ENCODE measurements around the gene KIAA0825. TPM values are rescaled to one million over a fixed set of nuclear protein-coding genes. Genes with fewer than 3 reads are reported as not detected.
"Not testable (repeated sequence)": the region's sequence is repeated elsewhere in the genome, so short reads cannot be mapped to it uniquely, and the experiment has no call there.

KIAA0825 gene
- total RNA-seq, 2 experiments from 2014 or later, result 0.32 to 0.54 TPM

DNA sequence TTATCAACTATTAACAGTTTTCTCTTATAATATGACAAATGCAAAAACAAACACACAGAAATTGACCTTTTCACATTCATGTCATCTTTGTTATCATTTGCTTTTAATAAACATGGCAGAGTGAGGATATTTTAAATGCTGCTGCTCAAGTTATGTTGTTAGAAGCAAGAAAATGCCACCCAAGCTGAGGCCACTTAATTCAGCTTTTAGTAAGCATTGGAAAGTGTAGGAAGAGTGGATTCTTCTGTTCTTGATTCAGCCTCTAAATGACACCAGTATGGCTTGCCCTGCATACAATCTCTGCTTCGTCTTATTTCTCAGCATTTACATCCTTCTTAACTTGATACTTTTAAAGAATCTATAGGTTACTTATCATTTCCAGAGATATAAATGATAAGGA is 456.6 kb downstream of the KIAA0825 start:
- H3K9me3 Mint-ChIP-seq, result no peaks in the 10 kb centered on the region
- POLR2A ChIA-PET, result no interaction called here
- no peak for ATAC-seq
- no peak overlapping the region for H3K4me3 Mint-ChIP-seq
- H3K27me3 Mint-ChIP-seq, result peaks cover 1% of the 10 kb centered on the region
- CTCF ChIA-PET, result no interaction called here
- intact Hi-C loops (cut with micrococcal nuclease), result no loop called here
- no peaks in the 10 kb centered on the region for H3K36me3 Mint-ChIP-seq (ENCODE audit: low read depth)
- no peak overlapping the region for H3K27ac Mint-ChIP-seq
- TF ChIP-seq, protein P1, sequence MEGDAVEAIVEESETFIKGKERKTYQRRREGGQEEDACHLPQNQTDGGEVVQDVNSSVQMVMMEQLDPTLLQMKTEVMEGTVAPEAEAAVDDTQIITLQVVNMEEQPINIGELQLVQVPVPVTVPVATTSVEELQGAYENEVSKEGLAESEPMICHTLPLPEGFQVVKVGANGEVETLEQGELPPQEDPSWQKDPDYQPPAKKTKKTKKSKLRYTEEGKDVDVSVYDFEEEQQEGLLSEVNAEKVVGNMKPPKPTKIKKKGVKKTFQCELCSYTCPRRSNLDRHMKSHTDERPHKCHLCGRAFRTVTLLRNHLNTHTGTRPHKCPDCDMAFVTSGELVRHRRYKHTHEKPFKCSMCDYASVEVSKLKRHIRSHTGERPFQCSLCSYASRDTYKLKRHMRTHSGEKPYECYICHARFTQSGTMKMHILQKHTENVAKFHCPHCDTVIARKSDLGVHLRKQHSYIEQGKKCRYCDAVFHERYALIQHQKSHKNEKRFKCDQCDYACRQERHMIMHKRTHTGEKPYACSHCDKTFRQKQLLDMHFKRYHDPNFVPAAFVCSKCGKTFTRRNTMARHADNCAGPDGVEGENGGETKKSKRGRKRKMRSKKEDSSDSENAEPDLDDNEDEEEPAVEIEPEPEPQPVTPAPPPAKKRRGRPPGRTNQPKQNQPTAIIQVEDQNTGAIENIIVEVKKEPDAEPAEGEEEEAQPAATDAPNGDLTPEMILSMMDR (IDR thresholded peaks at IDR 0.05), result no peak
- H3K4me1 Mint-ChIP-seq (ENCODE audit: low read depth), result no peaks in the 10 kb centered on the region
- no peak for DNase-seq

DNA sequence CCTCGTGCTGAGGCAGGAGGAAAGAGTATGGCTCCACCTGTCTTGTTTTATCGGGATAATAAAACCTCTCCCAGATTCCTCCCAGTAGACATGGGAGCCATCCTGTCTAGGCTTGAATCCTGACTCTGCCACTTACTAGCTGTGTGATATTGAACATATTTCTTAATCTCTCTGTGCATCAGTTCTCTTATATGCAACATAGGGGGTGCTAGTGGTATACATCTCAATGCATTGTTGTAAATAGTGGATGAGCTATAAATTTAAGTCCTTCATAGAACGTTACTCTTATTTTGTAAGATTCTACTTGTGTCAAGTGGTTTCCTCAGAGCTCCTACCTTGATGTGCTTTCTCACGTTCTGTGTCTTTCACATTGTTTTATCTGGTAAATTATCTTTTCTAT is 459.3 kb downstream of the KIAA0825 start:
- DNase-seq (no peak), ATAC-seq (no peak)
- no peak overlapping the region for H3K27ac Mint-ChIP-seq
- no peaks in the 10 kb centered on the region for H3K27me3 Mint-ChIP-seq
- POLR2A ChIA-PET, result no interaction called here
- no peaks in the 10 kb centered on the region for H3K9me3 Mint-ChIP-seq
- intact Hi-C loops (cut with micrococcal nuclease), result no loop called here
- no peaks in the 10 kb centered on the region for H3K36me3 Mint-ChIP-seq (ENCODE audit: low read depth)
- TF ChIP-seq, protein P1 (IDR thresholded peaks at IDR 0.05), result no peak
- H3K4me1 Mint-ChIP-seq (ENCODE audit: low read depth), result no peaks in the 10 kb centered on the region
- CTCF ChIA-PET, result no interaction called here
- no peak overlapping the region for H3K4me3 Mint-ChIP-seq

DNA sequence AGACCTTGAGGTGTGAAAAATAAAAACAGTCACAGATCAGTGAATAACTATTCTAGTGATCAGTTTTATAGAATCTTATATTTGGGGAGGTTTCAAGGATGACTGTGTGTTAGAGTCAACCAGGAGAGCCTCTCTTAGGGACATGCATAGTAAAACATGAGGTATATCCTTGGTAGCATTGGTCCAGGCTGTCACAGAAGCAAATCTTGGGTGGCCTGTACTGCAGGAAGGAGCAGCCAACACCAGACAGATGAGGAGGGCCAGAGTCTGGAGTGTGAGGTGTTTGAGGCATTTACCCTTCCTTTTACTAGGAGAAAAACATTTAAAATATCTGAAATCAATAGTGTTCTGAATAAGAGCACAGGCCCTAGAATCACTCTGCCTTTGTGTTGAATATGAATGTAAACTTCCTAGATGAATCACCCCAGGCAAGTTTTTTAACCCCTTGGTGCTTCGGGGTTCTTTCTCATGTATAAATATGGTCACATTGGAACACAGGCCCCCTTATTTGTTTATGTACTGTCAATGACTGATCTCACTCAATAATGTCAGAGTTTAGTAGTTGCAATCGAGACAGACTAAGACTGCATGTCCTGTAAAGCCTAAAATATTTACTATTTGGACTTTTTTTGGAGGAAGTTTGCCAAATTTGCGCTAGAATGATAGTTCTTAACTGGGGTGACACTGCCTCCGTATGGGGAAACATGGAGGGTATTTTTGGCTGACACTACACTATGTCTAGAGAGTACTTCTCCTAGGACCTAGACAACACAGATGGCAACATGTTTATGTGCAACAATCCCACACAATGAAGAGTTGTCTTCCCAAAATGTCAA is 460.5 kb downstream of the KIAA0825 start:
- no peak overlapping the region for H3K4me3 Mint-ChIP-seq
- H3K36me3 Mint-ChIP-seq (ENCODE audit: low read depth), result no peaks in the 10 kb centered on the region
- CTCF ChIA-PET, result no interaction called here
- no peaks in the 10 kb centered on the region for H3K4me1 Mint-ChIP-seq (ENCODE audit: low read depth)
- H3K27me3 Mint-ChIP-seq, result no peaks in the 10 kb centered on the region
- no peak overlapping the region for H3K27ac Mint-ChIP-seq
- POLR2A ChIA-PET, result no interaction called here
- no peak for DNase-seq
- TF ChIP-seq, protein P1 (IDR thresholded peaks at IDR 0.05), result no peak
- ATAC-seq, result no peak
- H3K9me3 Mint-ChIP-seq, result no peaks in the 10 kb centered on the region
- intact Hi-C loops (cut with micrococcal nuclease), result no loop called here

DNA sequence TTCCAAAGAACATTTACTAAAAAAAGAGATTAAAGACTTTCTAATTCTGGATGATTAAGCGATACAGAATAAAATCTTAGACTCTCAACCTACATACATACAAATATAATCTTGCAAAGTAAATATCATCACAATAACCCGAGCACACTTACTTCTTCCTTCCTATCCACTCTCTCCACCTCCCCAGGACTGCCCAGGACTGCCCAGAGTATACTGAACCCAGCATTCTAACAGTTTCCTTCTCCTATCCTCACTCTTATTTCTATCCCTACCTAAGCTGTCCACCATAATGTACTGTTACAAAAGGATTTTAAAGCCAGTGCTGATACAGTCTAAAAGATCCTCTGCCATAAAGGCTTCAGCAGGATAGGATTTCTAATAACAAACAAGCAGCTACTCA is 463.7 kb downstream of the KIAA0825 start:
- ATAC-seq (no peak), DNase-seq (no peak)
- ChIA-PET CTCF (no interaction called here), POLR2A (no interaction called here)
- intact Hi-C loops (cut with micrococcal nuclease), result no loop called here
- Mint-ChIP-seq H3K27me3 (no peaks in the 10 kb centered on the region), H3K27ac (no peak overlapping the region), H3K36me3 (ENCODE audit: low read depth) (no peaks in the 10 kb centered on the region), H3K4me1 (ENCODE audit: low read depth) (no peaks in the 10 kb centered on the region), H3K9me3 (no peaks in the 10 kb centered on the region), H3K4me3 (no peak overlapping the region)
- TF ChIP-seq, protein P1 (IDR thresholded peaks at IDR 0.05), result no peak

DNA sequence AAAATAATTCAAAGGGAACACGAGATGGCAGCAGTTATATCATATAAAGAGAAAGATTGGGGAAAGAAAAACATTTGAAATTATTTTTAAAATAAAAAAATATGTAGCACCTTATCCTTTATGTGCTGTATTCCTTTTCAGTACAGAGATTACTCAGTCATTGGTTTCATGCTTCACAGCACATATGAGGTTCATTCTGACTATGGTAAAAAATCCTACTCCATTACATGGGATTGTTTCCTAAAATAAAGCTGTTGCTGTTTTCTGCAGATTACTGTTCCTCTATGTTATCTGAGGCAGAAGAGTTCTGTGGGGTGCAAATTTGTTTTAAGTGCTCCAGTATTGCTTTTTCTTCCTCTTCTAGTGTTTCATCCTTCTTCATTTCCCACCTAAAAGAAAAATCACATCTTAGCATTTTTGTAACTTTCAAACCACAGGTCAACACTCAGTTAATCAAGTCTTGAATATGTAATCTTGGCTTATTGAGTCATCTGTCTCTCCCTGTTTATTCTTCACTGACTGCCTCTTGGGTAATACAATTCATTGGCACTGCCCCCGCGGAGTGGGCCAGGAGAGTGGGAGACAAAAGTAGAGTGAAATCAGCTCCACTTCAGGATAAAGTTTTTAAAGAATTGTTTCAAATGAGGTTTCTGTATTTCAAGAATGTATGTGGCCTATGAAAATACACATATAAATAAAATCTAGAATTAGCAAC is 464.5 kb downstream of the KIAA0825 start:
- H3K4me3 Mint-ChIP-seq, result no peak overlapping the region
- no peaks in the 10 kb centered on the region for H3K27me3 Mint-ChIP-seq
- H3K27ac Mint-ChIP-seq, result no peak overlapping the region
- no peaks in the 10 kb centered on the region for H3K9me3 Mint-ChIP-seq
- ChIA-PET CTCF (no interaction called here), POLR2A (no interaction called here)
- TF ChIP-seq, protein P1 (IDR thresholded peaks at IDR 0.05), result no peak
- ATAC-seq (no peak), DNase-seq (no peak)
- no peaks in the 10 kb centered on the region for H3K36me3 Mint-ChIP-seq (ENCODE audit: low read depth)
- intact Hi-C loops (cut with micrococcal nuclease), result no loop called here
- no peaks in the 10 kb centered on the region for H3K4me1 Mint-ChIP-seq (ENCODE audit: low read depth)

DNA sequence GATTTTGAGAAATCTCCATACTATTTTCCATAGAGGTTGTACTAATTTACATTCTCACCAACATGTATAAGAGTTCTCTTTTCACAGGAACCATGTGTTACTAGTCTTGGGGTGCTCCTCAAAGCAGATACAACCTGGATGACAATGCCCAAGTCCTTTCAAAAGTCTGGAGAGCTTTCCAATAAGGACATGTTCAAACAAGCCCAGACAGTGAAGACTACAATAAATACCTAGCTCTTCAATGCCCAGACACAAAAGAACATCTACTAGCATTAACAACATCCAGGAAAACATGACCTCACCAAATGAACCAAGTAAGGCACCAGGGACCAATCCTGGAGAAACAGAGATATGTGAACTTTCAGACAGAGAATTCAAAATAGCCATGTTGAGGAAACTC is 474.8 kb downstream of the KIAA0825 start:
- intact Hi-C loops (cut with micrococcal nuclease); H3K36me3 Mint-ChIP-seq (ENCODE audit: low read depth); H3K27me3 Mint-ChIP-seq; DNase-seq; H3K27ac Mint-ChIP-seq; H3K4me1 Mint-ChIP-seq (ENCODE audit: low read depth); CTCF ChIA-PET; ATAC-seq; POLR2A ChIA-PET; H3K4me3 Mint-ChIP-seq: not testable (repeated sequence)
- H3K9me3 Mint-ChIP-seq, result peaks cover 19% of the 10 kb centered on the region

Data from activated CD8-positive, alpha-beta T cell treated with anti-CD3 and anti-CD28 coated beads for 36 hours (primary cell).